Activated CD4-positive, alpha-beta T cell treated with anti-CD3 and anti-CD28 coated beads for 48 hours (primary cell): ENCODE results near the gene CFHR3.
A peak's percentile ranks its signal among the peaks of the same experiment; 100 is the strongest.
"Not testable (repeated sequence)": the region's sequence is repeated elsewhere in the genome, so short reads cannot be mapped to it uniquely, and the experiment has no call there.

Experiments used
- DNase-seq: peaks from one replicate; pipeline ENCODE4 v3.0.0-alpha.2; 2020

Gene CFHR3

DNA sequence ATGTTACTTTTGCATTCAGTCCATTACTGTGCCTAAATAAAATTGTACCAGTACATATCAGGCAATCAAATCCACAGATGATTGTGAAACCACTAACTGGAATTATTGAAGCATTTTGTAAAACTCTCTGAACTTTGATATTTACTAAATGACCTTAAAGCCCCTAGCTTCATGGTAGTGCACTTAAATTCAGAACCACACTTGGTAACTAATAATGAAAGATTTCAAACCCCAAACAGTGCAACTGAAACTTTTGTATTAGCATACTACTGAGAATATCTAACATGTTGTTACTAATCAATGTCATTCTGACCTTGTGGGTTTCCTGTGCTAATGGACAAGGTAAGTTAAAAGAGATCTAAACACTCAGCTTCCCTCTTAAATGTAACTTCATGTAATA is at the start of gene CFHR3:
CFHR3 (plus strand) TSS at position 238 of the 400 bp plus-strand sequence; CDS start at position 285, 47 bp downstream.
- no peak for DNase-seq

- no peak for DNase-seq
Measured at GRCh38 chr1:196732526-196732925, 42.1 kb upstream of the CFHR3 start.

DNA sequence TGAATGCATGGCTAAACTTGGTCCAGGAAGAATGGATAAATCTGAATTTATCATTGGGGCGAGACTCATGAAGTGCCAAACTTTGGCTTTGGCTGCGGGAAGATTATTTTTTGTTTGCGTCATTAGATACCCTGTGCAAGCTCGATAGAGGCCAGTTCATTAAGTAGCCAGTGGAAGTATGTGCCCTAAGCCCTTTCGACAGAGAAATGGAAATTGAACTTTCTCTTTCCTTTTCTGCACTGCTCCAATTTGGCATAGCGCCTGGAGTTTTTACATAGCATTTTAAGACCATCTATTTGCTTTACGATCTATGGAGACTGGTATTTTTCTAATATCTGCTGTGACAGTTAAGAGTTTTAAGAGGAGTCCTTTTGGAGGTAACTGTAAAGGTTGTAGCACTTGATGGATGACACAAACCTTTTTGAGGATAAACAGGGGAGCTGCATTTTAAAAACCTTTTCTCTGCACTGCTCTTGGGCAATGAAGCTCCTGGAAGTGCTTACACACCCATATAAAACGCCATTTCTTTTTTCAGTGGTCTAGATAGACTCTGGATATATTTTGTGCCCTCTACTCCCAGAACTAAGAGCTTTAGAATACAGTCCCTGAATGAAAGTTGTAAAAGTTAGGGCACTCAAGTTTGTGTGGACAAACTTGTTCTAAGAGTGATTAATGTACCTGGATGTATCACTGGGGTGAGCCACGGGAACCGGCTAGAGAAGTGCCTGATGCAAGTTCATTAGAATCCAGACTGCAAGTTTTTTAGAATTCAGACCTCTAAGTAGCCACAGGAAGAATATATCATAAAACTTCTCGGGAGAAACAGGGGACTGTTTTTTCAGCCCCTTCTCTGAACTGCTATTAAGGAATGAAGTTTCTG is 41.3 kb upstream of the CFHR3 start:
- no peak for DNase-seq

DNA sequence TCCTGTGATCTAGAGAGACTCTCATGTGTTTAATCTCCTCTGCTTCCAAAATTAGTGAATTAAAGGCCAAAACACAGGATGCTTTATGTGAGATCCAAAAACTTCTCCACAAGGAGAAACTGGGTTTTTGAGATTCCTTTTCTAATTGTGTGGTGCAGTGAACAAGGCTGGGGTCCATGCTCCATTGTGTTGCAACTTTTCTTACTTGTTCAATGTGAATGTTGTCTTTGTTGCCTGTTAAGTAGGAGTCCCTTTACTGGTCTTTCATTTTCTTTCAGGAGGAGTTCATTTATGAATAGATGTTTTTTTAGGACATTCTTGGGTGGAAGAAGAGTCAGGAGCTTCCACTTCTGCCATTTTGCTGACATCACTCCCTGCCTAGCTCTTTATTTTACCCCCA is 40.6 kb upstream of the CFHR3 start:
- DNase-seq = no peak

DNA sequence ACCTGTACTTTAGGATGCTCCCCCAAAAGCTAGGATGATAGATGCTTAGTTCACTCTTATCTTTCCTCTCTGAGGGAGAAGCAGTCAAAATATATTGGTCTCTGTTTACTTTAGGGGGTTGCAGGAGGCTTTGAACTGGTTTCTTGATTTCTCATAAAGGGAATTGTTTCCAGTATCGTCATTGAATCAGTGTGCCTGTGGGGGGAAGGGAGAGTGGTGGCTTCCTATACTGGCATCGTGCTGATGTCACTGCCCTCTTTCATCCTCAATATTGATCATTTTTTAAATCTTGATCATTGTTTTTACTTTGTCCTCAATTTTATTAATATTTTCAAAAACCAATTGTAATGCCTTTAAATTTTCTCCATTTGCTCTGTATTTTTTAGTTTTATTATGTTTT is 40.2 kb upstream of the CFHR3 start:
- no peak for DNase-seq

- no peak for DNase-seq
Measured at GRCh38 chr1:196738730-196739129, 35.9 kb upstream of the CFHR3 start.

GRCh38 chr1:196743244-196743643 is 31.4 kb upstream of the CFHR3 start:
- DNase-seq = not testable (repeated sequence)

DNA sequence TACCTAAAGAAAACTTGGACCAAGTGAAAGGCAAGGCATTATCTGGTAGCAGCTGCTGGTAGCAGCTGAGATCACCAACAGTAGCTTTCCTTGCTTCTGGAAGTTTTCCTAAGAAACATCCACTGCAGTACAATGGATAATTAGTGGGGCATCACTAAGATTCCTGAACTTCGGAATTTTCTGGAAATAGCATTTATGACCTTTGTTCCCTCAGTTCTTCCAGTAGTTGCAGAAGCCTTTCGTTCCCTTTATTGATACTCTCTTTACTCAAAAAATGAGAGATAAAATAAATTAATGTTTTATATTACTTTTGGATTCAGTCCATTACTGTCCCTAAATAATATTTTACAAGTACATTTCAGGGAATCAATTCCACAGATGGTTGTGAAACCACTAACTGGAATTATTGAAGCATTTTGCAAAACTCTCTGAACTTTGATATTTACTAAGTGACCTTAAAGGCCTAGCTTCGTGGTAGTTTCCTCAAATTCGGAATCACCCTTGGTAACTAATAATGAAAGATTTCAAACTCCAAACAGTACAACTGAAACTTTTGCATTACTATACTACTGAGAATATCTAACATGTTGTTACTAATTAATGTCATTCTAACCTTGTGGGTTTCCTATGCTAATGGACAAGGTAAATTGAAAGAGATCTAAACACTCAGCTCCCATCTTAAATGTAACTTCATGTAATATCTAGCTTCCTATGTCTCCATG is 9.5 kb upstream of the CFHR3 start:
- not testable (repeated sequence) for DNase-seq

DNA sequence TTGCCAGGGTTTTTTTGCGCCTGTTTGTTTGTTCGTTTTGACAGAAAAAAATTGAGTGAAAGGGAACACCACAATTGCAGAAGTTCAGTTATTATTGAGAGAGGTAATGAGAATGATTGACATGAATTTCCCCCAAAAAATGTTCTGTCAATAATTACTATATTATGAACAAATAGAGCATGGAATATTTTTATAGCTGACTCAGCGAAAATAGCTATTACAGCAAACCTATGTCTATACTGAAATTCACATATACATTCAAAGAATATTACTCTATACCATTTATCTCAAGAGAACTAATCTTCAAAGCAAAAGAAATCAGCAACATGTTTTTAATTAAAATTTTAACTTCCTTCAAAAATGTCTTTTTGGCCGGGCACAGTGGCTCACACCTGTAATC is 4.8 kb upstream of the CFHR3 start:
- DNase-seq = not testable (repeated sequence)

DNA sequence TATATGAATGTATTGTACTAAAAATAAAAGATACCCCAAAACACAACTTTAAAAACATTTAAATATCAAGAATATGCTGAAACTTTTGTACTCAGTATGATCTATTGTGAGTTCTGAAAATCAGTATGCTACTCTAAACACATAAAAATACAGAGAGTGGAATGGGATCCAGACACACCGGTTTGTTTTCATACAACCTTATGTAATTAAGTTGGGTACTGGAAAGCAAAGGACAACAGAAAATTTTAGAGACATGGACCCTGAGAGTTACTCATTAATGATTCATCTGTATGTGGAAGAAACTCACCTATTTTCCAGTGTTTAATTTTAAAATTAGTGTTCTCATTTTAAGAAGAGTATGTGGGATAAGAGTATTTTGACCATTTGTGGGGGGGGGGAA is 927 bp upstream of the CFHR3 start:
- DNase-seq = no peak

GRCh38 chr1:196774175-196774574 is 465 bp upstream of the CFHR3 start:
- no peak for DNase-seq

- DNase-seq = no peak
Measured at GRCh38 chr1:196777603-196778002, 3.0 kb downstream of the CFHR3 start.

DNA sequence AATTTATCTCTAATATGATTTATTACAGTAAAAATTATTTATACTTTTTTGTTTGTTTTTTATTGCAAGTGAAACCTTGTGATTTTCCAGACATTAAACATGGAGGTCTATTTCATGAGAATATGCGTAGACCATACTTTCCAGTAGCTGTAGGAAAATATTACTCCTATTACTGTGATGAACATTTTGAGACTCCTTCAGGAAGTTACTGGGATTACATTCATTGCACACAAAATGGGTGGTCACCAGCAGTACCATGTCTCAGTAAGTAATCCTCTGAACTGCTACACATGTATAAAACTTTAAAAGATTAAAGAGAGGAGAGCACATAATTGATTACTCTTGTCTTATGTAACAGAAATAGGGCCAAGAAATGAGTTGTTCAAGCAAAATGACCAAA is 4.5 kb downstream of the CFHR3 start:
- DNase-seq = no peak

DNA sequence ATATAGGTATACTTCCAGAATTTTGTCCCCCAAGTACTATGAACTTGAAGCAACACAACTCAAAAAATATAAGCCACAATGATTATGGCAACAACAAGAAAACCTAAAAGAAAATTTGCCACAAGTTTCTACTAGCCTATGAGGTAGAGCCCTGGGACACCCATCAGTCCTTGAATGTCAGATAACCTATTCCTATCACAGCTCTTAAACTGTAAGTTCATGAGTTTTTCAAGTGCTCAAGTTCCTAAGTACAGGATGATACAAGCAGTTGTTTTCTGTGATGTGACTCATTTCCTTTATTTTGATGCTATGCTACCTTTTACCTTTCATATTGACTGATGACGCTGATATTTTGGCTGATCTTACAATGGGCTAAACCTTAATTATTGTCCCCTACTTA is 16.6 kb downstream of the CFHR3 start:
- DNase-seq = not testable (repeated sequence)

DNA sequence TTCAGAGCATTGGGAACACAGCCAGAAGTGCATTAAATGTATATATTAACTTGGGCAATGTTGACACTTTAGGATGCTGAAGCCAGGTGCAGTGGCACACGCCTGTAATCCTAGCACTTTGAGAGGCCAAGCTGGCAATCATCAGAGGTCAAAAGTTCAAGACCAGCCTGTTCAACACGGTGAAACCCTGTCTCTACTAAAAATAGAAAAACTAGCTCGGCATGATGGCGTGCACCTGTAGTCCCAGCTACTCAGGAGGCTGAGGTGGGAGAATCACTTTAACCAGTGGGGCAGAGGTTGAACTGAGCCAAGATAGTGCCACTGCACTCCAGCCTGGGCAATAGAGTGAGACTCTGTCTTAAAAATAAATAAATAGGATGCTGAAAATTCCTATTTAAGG is 19.5 kb downstream of the CFHR3 start:
- not testable (repeated sequence) for DNase-seq

- no peak for DNase-seq
Measured at GRCh38 chr1:196797891-196798290, 23.3 kb downstream of the CFHR3 start.

DNA sequence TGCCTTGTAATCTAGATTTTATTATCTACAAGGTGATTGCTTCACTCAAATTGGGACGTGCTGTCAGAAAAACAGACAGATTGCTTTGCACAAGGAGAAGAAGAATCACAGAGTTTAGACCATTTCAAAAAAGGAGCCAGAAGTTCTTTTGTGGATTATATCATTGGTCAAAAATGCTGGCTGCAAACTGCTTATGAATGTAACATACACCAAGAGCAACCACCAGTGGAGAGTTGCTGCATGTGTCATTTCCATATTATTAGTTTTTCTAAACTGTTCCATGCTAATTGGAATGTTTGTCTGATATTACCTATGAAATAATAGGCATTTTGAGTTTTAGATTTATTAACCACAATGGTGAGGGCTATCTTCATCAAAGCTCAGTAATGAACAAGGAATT is 27.3 kb downstream of the CFHR3 start:
- DNase-seq = not testable (repeated sequence)

DNA sequence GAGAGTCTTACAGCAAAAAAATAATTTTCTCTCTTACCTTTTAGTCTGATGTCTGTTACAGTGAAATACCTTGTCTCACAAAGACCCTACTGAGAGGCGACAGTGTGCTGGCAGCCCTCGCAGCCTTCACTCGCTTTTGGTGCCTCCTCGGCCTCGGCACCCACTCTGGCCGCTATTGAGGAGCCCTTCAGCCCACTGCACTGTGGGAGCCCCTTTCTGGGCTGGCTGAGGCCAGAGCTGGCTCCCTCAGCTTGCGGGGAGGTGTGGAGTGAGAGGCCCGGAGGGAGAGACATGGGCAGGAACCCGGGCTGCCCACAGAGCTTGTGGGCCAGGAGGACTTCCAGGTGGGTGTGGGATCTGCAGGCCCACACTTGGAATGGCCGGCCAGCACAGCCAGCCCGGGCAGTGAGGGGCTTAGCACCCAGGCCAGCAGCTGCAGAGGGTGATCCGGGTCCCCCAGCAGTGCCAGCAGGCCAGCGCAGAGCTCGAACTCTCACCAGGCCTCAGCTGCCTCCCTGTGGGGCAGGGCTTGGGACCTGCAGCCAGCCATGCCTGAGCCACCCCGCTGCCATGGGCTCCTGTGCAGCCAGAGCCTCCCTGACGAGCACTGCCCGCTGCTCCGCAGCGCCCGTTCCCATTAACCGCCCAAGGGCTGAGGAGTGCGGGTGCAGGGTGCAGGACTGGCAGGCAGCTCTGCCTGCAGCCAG is 34.0 kb downstream of the CFHR3 start:
- DNase-seq = no peak

DNA sequence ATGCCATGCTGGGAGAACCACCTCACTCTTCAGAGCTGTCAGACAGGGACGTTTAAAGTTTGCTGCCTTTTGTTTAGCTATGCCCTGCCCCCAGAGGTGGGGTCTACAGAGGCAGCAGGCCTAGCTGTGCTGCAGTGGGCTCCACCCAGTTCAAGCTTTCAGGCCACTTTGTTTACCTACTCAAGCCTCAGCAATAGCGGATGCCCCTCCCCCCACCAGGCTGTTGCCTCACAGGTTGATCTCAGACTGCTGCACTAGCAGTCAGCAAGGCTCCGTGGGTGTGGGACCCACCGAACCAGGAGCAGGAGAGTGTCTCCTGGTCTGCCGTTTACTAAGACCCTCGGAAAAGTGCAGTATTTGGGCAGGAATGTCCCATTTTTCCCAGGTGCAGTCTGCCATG is 42.8 kb downstream of the CFHR3 start:
- not testable (repeated sequence) for DNase-seq

DNA sequence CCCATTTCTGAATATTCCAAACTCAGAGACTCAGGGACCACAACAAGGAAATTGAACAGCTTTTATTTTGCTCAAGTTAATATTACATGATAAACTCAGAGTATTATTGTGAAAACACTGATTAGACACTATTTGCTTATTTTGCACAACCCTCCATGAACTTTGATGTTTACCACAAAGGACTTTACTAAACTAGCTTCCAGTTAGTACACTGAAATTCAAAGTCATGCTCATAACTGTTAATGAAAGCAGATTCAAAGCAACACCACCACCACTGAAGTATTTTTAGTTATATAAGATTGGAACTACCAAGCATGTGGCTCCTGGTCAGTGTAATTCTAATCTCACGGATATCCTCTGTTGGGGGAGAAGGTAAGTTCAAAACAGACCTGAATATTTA is 44.9 kb downstream of the CFHR3 start, which contains the start of gene CFHR1:
CFHR1 (plus strand) TSS at position 201 of the 400 bp plus-strand sequence; CDS start at position 315, 114 bp downstream.
- DNase-seq = not testable (repeated sequence)

- DNase-seq = peak; percentile 2
Measured at GRCh38 chr1:196827860-196828259, 53.2 kb downstream of the CFHR3 start.
